ACC112 (cell line): ENCODE results near the gene IQCN.

Source experiments
- H2AFZ ChIP-seq: fragments of 200-600 bp; sonication (generic); one replicate; pipeline ENCODE4 v1.6.0; 2017; ENCODE audit warnings: antibody characterized with exemption, low read length; ENCODE audit not compliant: unreplicated experiment
- H3K27ac ChIP-seq: fragments of 200-600 bp; sonication (generic); 2 replicates; pipeline ENCODE4 v1.5.1; 2014; ENCODE audit warnings: low read depth, mild to moderate bottlenecking, antibody characterized with exemption, low read length, moderate library complexity
- H3K27me3 ChIP-seq: fragments of 200-600 bp; sonication (generic); 2 replicates; pipeline ENCODE4 v1.6.1; 2014; ENCODE audit warnings: mild to moderate bottlenecking, antibody characterized with exemption, low read length, moderate library complexity, mixed read lengths; ENCODE audit not compliant: insufficient read depth
- H3K36me3 ChIP-seq: fragments of 200-600 bp; sonication (generic); 2 replicates; pipeline ENCODE4 v1.6.1; 2016; ENCODE audit warnings: mild to moderate bottlenecking, antibody characterized with exemption, low read length, moderate library complexity, mixed read lengths; ENCODE audit not compliant: insufficient read depth
- H3K4me1 ChIP-seq: fragments of 200-600 bp; sonication (generic); one replicate; pipeline ENCODE4 v1.6.1; 2016; ENCODE audit warnings: low read length, mixed read lengths; ENCODE audit not compliant: insufficient read depth, unreplicated experiment, control insufficient read depth
- H3K4me3 ChIP-seq: fragments of 200-600 bp; sonication (generic); 2 replicates; pipeline ENCODE4 v1.5.1; 2014; ENCODE audit warnings: mild to moderate bottlenecking, low read depth, low read length
- H3K79me2 ChIP-seq: fragments of 200-600 bp; sonication (generic); one replicate; pipeline ENCODE4 v1.6.0; 2016; ENCODE audit warnings: low read length; ENCODE audit not compliant: control insufficient read depth, unreplicated experiment, insufficient read depth

IQCN gene

DNA sequence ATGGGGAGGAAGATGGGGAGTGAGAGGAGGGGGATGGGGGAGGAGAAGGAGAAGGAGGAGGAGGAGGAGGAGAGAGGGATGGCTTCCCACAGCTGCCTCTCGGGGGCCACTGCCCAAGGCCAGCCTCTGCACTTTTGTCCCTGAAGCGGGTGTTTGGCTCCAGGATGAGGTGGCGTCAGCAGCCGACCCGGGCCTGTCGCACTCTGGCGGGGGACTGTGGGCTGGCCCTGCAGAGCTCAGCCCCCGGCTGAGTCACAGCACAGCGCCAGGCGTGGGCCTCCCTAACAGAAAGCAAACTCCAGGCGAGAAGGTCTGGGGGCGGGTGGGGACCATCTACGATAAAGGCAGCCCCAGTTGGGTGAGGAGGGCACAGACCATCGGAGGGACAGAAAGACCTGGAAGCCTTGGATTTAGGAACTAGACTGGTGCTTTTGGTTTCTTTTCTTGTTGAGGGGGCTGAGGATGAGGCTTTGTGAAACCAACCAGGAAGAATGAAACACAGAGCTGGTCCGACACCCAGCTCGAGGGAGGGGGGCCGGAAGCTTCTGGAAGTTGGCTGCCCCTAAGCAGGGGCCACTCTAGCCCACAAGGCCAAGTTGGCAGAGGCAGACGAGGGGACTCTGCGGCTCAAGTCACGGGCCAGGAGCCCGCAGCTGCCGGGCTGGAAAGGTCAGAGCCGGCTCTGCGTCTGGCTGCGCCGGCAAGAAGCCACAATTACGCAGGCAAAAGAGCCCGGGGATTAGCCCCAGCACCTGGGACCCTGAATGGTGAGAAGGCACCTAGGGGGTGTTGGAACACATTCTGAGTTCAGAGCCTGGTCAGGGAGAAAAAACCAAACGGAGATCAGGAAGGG lies 30.4 kb upstream of the IQCN start:
- H3K4me3 ChIP-seq: peak overlapping the region; percentile 73
- peaks cover 27% of the 10 kb centered on the region for H3K4me1 ChIP-seq
- peak overlapping the region; percentile 36 for H2AFZ ChIP-seq
- H3K27ac ChIP-seq: peak overlapping the region; percentile 99
- H3K27me3 ChIP-seq: no peaks in the 10 kb centered on the region
- H3K36me3 ChIP-seq: no peaks in the 10 kb centered on the region
- H3K79me2 ChIP-seq: no peaks in the 10 kb centered on the region

- Histone ChIP-seq H3K4me1 (peaks cover 27% of the 10 kb centered on the region), H3K79me2 (no peaks in the 10 kb centered on the region), H2AFZ (no peak overlapping the region), H3K27me3 (no peaks in the 10 kb centered on the region), H3K27ac (peak overlapping the region; percentile 99), H3K4me3 (peak overlapping the region; percentile 73), H3K36me3 (no peaks in the 10 kb centered on the region)
These were observed 29.9 kb upstream of the IQCN start for GRCh38 chr19:18304208-18304457.

DNA sequence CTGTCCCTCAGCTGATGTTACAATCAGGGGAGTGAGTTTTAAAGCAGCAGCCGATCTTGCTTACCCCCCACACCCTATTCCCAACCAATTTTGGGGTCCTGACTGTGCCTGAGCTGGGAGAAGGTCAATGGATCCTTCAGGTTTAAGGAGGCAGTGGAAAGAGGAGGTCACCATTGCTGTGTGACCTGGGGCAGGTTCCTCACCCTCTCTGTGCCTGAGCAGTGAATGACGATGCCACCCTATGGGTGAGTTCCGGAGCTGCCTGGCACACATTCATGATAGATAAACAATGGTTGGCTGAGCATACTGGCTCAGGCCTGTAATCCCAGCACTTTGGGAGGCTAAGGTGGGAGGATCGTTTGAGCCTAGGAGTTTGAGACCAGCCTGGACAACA lies 27.5 kb upstream of the IQCN start:
- peaks cover 30% of the 10 kb centered on the region for H3K4me1 ChIP-seq
- no peak overlapping the region for H3K4me3 ChIP-seq
- no peak overlapping the region for H2AFZ ChIP-seq
- H3K27me3 ChIP-seq: no peaks in the 10 kb centered on the region
- H3K36me3 ChIP-seq: no peaks in the 10 kb centered on the region
- H3K79me2 ChIP-seq: no peaks in the 10 kb centered on the region
- no peak overlapping the region for H3K27ac ChIP-seq

DNA sequence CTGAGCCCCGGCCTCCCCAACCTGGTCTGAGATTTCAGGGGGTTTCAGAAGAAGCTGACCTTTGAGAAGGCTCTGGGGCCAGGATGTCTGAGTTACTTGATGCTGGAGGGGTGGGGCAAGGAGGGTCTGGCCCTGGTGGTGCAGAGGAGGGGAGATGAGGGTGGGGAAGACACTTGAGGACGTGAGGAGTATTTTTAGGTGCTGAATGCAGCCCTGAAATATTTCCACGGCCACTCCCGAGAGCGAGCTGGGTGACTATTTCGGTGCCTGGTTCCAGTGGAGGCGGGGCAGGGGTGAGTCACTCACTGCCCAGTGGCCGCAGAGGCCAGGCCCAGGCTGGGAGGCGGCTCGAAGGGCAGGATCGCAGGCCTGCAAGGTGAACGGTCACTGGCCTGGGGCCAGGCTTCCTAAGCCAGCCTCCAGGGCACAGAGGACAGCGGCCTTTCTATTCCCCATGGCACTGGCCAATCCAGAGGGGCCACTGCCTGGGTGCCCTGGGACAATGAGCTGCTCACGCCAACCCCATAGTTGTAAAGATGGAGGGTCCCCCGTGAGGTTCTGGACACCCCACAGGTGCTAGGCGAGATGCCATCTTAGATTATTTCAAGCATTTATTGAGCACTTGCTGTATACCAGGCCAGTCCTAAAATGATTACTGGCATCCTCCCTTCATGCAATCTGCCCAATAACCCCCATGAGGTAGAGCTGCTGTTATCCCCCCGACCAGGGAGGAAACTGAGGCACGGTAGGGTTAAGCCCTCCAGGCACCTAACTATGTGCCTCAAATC lies 26.9 kb upstream of the IQCN start:
- Histone ChIP-seq H3K36me3 (no peaks in the 10 kb centered on the region), H3K4me1 (peaks cover 30% of the 10 kb centered on the region), H3K27ac (peak overlapping the region; percentile 44), H3K4me3 (no peak overlapping the region), H2AFZ (no peak overlapping the region), H3K27me3 (no peaks in the 10 kb centered on the region), H3K79me2 (no peaks in the 10 kb centered on the region)

GRCh38 chr19:18299654-18300053 lies 25.4 kb upstream of the IQCN start:
- H3K79me2 ChIP-seq: no peaks in the 10 kb centered on the region
- H3K27ac ChIP-seq: no peak overlapping the region
- H2AFZ ChIP-seq: no peak overlapping the region
- no peak overlapping the region for H3K4me3 ChIP-seq
- no peaks in the 10 kb centered on the region for H3K27me3 ChIP-seq
- no peaks in the 10 kb centered on the region for H3K36me3 ChIP-seq
- peaks cover 20% of the 10 kb centered on the region for H3K4me1 ChIP-seq

DNA sequence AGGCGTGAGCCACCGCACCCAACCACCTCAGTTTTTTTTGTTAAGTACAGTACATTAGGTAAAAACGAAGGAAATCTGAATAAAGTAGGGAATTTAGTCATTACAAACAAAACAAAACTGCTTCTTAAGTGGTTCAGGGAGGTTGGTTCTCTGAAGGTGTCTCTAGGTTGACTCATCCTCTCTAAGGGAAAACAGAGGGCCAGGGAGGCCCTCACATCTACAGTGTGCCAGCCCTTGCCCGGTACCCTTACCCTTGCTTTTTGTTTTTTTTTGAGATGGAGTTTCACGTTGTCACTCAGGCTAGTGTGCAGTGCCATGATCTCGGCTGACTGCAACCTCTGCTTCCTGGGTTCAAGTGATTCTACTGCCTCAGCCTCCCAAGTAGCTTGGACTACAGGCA lies 24.3 kb upstream of the IQCN start:
- Histone ChIP-seq H3K79me2 (no peaks in the 10 kb centered on the region), H3K36me3 (no peaks in the 10 kb centered on the region), H3K27ac (no peak overlapping the region; the same call in 1 of the 2 replicates), H3K27me3 (no peaks in the 10 kb centered on the region), H3K4me1 (peaks cover 10% of the 10 kb centered on the region), H2AFZ (no peak overlapping the region), H3K4me3 (no peak overlapping the region)

GRCh38 chr19:18297308-18297707 lies 23.1 kb upstream of the IQCN start:
- Histone ChIP-seq H3K4me3 (no peak overlapping the region), H3K36me3 (no peaks in the 10 kb centered on the region), H3K27me3 (no peaks in the 10 kb centered on the region), H3K4me1 (peaks cover 9% of the 10 kb centered on the region), H2AFZ (peak overlapping the region; percentile 6), H3K27ac (no peak overlapping the region), H3K79me2 (no peaks in the 10 kb centered on the region)

GRCh38 chr19:18295034-18295451 lies 20.8 kb upstream of the IQCN start:
- no peaks in the 10 kb centered on the region for H3K36me3 ChIP-seq
- no peak overlapping the region for H2AFZ ChIP-seq
- H3K27ac ChIP-seq: no peak overlapping the region
- H3K4me3 ChIP-seq: no peak overlapping the region
- no peaks in the 10 kb centered on the region for H3K79me2 ChIP-seq
- H3K27me3 ChIP-seq: no peaks in the 10 kb centered on the region
- H3K4me1 ChIP-seq: peaks cover 11% of the 10 kb centered on the region

GRCh38 chr19:18294467-18294864 lies 20.2 kb upstream of the IQCN start:
- Histone ChIP-seq H2AFZ (no peak overlapping the region), H3K4me1 (peaks cover 14% of the 10 kb centered on the region), H3K79me2 (no peaks in the 10 kb centered on the region), H3K36me3 (no peaks in the 10 kb centered on the region), H3K27me3 (no peaks in the 10 kb centered on the region), H3K27ac (no peak overlapping the region), H3K4me3 (no peak overlapping the region)

DNA sequence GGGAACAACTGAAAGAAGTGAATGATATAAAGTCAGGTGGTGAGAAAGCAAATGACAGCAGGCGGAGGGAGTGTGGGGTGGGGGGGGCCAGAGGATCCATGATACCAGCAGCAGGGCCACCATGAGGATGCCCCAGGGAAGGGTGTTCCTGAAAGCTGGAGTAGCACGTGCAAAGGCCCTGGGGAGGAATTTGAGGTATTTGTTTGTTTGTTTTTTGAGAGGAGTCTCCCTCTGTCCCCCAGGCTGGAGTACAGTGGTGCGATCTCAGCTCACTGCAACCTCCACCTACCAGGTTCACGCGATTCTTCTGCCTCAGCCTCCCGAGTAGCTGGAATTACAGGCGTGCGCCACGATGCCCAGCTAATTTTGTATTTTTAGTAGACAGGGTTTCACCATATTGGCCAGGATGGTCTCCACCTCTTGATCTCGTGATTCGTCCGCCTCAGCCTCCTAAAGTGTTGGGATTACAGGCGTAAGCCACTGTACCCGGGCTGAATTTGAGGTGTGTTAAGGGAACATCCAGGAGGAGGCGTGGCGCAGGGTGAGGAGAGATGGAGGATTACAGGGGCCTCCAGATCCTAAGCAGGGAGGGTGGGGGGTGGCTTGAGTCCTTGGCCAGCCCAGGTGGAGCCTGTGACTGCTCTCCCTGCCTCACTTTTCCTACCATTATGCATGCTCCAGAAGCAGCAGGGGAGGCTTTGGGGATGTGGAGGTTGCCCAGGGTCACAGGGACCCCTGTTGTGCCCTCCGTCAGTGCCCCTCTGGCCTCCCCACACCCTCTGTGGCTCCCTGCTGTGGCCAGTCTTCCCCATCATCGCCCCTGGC lies 19.6 kb upstream of the IQCN start:
- Histone ChIP-seq H3K27me3 (no peaks in the 10 kb centered on the region), H3K79me2 (no peaks in the 10 kb centered on the region), H3K36me3 (no peaks in the 10 kb centered on the region), H3K27ac (peak overlapping the region; percentile 92), H2AFZ (no peak overlapping the region), H3K4me3 (peak overlapping the region; percentile 80; the same call in 1 of the 2 replicates), H3K4me1 (peaks cover 14% of the 10 kb centered on the region)
